HepG2 (cell line): ENCODE measurements around the gene GABRG3. TPM values are rescaled to one million over a fixed set of nuclear protein-coding genes. Genes with fewer than 3 reads are reported as not detected.

Source experiments
- ATAC-seq: fragments of 200-7000 bp; cut with Tn5 transposase; 3 replicates; pipeline ENCODE4 v1.9.1; 2020; ENCODE audit warnings: mild to moderate bottlenecking, moderate library complexity
- BruUV-seq: library from RNA; stranded (reverse); fragments of 400-500 nt; replicated peaks from 2 replicates; lab custom pipeline; 2021; lab: Mats Ljungman, UMichigan
- CTCF ChIA-PET: fragments of 300-600 bp; formaldehyde crosslinking; extraction: SDS; loops from one replicate; lab custom pipeline; 2021; ENCODE audit warnings: low total read pairs, inconsistent platforms, low intra/inter-chr PET ratio; lab: Yijun Ruan, JAX
- POLR2A ChIA-PET: fragments of 350-600 bp; sonication (Branson Sonifier 250); formaldehyde crosslinking; loops from one replicate; lab custom pipeline; 2020; ENCODE audit warnings: antibody characterized with exemption, inconsistent platforms; lab: Yijun Ruan, JAX
- DNase-seq: peaks from one replicate; pipeline ENCODE4 v3.0.0-alpha.2; 2015; ENCODE audit warnings: low spot score
- FAIRE-seq: peaks from 3 replicates; lab custom pipeline; 2011; peaks lifted over from hg19 to GRCh38; lab: Jason Lieb, UNC
- H2AFZ ChIP-seq: one replicate; pipeline ENCODE4 v1.6.1; 2011; ENCODE audit warnings: low read length, inconsistent platforms
- H3K27ac ChIP-seq: fragments of 300-600 bp; 3 replicates; pipeline ENCODE4 v1.8.0; 2011; ENCODE audit warnings: mixed run types, mild to moderate bottlenecking, mixed read lengths, low read length, inconsistent platforms; ENCODE audit not compliant: insufficient read depth; ENCODE audit errors: extremely low read length
- H3K27me3 ChIP-seq, 2 experiments: fragments of 200-600 bp in 1 of 2; 2 replicates in 1 of 2; 3 replicates in 1 of 2; pipeline versions ENCODE4 v1.6.0 to v1.8.0; 2011; ENCODE audit warnings: low read length in 2 of 2, mild to moderate bottlenecking in 2 of 2, moderate library complexity in 2 of 2, inconsistent platforms in 1 of 2; ENCODE audit not compliant: insufficient read depth in 2 of 2, control insufficient read depth in 1 of 2
- H3K36me3 ChIP-seq, 2 experiments: fragments of 200-600 bp in 1 of 2; replicated peaks in 1 of 2; 2 replicates in 1 of 2; 3 replicates in 1 of 2; pipeline versions ENCODE4 v1.5.1 to v1.8.0; 2011; ENCODE audit warnings: low read length in 2 of 2, inconsistent platforms in 1 of 2; ENCODE audit not compliant: insufficient read depth in 2 of 2, control insufficient read depth in 1 of 2
- H3K4me1 ChIP-seq: 2 replicates; pipeline ENCODE4 v1.5.1; 2012; ENCODE audit warnings: low read length, inconsistent platforms; ENCODE audit not compliant: insufficient read depth
- H3K4me2 ChIP-seq: 2 replicates; pipeline ENCODE4 v1.6.0; 2011; ENCODE audit warnings: low read depth, low read length, inconsistent platforms
- H3K4me3 ChIP-seq, 3 experiments: fragments of 200-600 bp in 1 of 3; sonication (generic), shearing (Covaris generic) in 1 of 3; replicated peaks in 1 of 3; 2 replicates each; pipeline ENCODE4 v1.5.1; 2011 to 2016; ENCODE audit warnings: low read length in 3 of 3, inconsistent platforms in 2 of 3, low read depth in 2 of 3, mild to moderate bottlenecking in 2 of 3, control low read depth in 1 of 3, mixed read lengths in 1 of 3; ENCODE audit not compliant: insufficient read depth in 1 of 3
- H3K79me2 ChIP-seq: one replicate; pipeline ENCODE4 v1.6.1; 2011; ENCODE audit warnings: low read length, inconsistent platforms; ENCODE audit not compliant: insufficient read depth
- H3K9ac ChIP-seq: 2 replicates; pipeline ENCODE4 v1.6.0; 2011; ENCODE audit warnings: mild to moderate bottlenecking, low read depth, low read length, inconsistent platforms; ENCODE audit not compliant: insufficient read depth
- H3K9me3 ChIP-seq: 2 replicates; pipeline ENCODE4 v1.5.1; 2012; ENCODE audit warnings: mild to moderate bottlenecking, low read length
- H4K20me1 ChIP-seq: 2 replicates; pipeline ENCODE4 v1.6.0; 2011; ENCODE audit warnings: inconsistent platforms, mild to moderate bottlenecking, low read length, moderate library complexity; ENCODE audit not compliant: insufficient read depth
- BHLHE40 ChIP-seq: IDR thresholded peaks from 2 replicates; pipeline ENCODE4 v1.6.1; 2011; ENCODE audit warnings: low read length, improper control_type of control experiment
- EHMT2 ChIP-seq: fragments of 200-600 bp; sonication (generic); IDR thresholded peaks from 2 replicates; pipeline ENCODE4 v1.7.0; 2017; ENCODE audit warnings: antibody characterized with exemption, low read depth, low read length, borderline replicate concordance
- FOXA1 ChIP-seq, 2 experiments: fragments of 450-650 bp in 1 of 2; sonication (generic) in 1 of 2; formaldehyde crosslinking in 1 of 2; IDR thresholded peaks; 2 replicates each; pipeline versions ENCODE4 v1.4.0 to v1.6.1; 2016 to 2020; ENCODE audit warnings: missing genetic modification reagents in 1 of 2
- HIVEP1 ChIP-seq: sonication (generic); formaldehyde crosslinking; IDR thresholded peaks from 2 replicates; pipeline ENCODE4 v1.4.0; 2020; ENCODE audit warnings: mild to moderate bottlenecking, missing genetic modification reagents
- MIXL1 ChIP-seq: IDR thresholded peaks from 2 replicates; pipeline ENCODE4 v1.6.1; 2016
- NFIB ChIP-seq: sonication (generic); formaldehyde crosslinking; IDR thresholded peaks from 2 replicates; pipeline ENCODE4 v1.9.0; 2021; ENCODE audit warnings: missing genetic modification reagents, mild to moderate bottlenecking, borderline replicate concordance
- PTBP1 ChIP-seq: fragments of 200-400 bp; formaldehyde crosslinking; IDR thresholded peaks from 2 replicates; pipeline ENCODE4 v1.6.1; 2018; ENCODE audit warnings: low read length, low read depth; ENCODE audit not compliant: poor library complexity, severe bottlenecking
- RXRA ChIP-seq: sonication (generic); formaldehyde crosslinking; IDR thresholded peaks from 2 replicates; pipeline ENCODE4 v1.5.1; 2020; ENCODE audit warnings: missing genetic modification reagents
- SMARCE1 ChIP-seq: fragments of 450-650 bp; IDR thresholded peaks from 2 replicates; pipeline ENCODE4 v1.6.1; 2017; ENCODE audit warnings: borderline replicate concordance
- SNRNP70 ChIP-seq: fragments of 200-400 bp; formaldehyde crosslinking; IDR thresholded peaks from 2 replicates; pipeline ENCODE4 v1.6.1; 2017; ENCODE audit warnings: mild to moderate bottlenecking, low read depth, low read length, moderate library complexity
- SRY ChIP-seq: sonication (generic); formaldehyde crosslinking; IDR thresholded peaks from 2 replicates; pipeline ENCODE4 v1.8.0; 2022; ENCODE audit warnings: mild to moderate bottlenecking, missing genetic modification reagents
- ZNF225 ChIP-seq: sonication (generic); formaldehyde crosslinking; IDR thresholded peaks from 2 replicates; pipeline ENCODE4 v1.4.0; 2020; ENCODE audit warnings: mild to moderate bottlenecking, missing genetic modification reagents
- ZNF232 ChIP-seq: sonication (generic); formaldehyde crosslinking; IDR thresholded peaks from 2 replicates; pipeline ENCODE4 v1.4.0; 2020; ENCODE audit warnings: missing genetic modification reagents, borderline replicate concordance
- ZNF256 ChIP-seq: sonication (generic); formaldehyde crosslinking; conservative IDR thresholded peaks from 2 replicates; pipeline ENCODE4 v1.4.0; 2020; ENCODE audit warnings: missing genetic modification reagents
- ZNF337 ChIP-seq: sonication (generic); formaldehyde crosslinking; IDR thresholded peaks from 2 replicates; pipeline ENCODE4 v1.5.1; 2020; ENCODE audit warnings: missing genetic modification reagents, low read depth, mild to moderate bottlenecking, borderline replicate concordance
- WGBS: methylation state at CpG from one replicate; pipeline ENCODE4 v1.1.6; 2017; ENCODE audit warnings: low lambda C conversion rate; 5-methylcytosine and 5-hydroxymethylcytosine counted together
- in situ Hi-C: cut with HindIII; loops from 2 replicates; pipeline ENCODE4 v1.10.0; 2017; ENCODE audit warnings: low pct_unique_long_range_greater_than_20kb; ENCODE audit not compliant: extremely low pct_ligation_motif_present
- intact Hi-C: fragments of 100-400 bp; cut with micrococcal nuclease; formaldehyde crosslinking; loops from one replicate; pipeline ENCODE4 v1.10.0; 2022; ENCODE audit not compliant: unreplicated experiment
- polyA plus RNA-seq, 8 experiments: library from polyadenylated mRNA; depleted of rRNA in 3 of 8; stranded (reverse) in 7 of 8; unstranded in 1 of 8; fragments of >200 nt; fragmentation: Illumina TruSeq in 4 of 8; extraction: Trizol in 4 of 8; gene quantifications; 2 replicates each; pipeline versions ENCODE4 v1.2.1 to v1.2.3, GENCODE V29; 2011 to 2016; ENCODE audit warnings: low read depth in 4 of 8, missing spikeins in 1 of 8, mixed read lengths in 1 of 8; ENCODE audit not compliant: insufficient read depth in 1 of 8
- total RNA-seq, 5 experiments: library from RNA; depleted of rRNA; stranded (reverse); fragments of >200 nt; fragmentation: Illumina TruSeq; extraction: Trizol; gene quantifications; 2 replicates each; pipeline ENCODE4 v1.2.3, GENCODE V29; 2016; ENCODE audit warnings: low read depth in 1 of 5
- TF ChIP-seq, protein P1 (sequence below): sonication (generic); formaldehyde crosslinking; IDR thresholded peaks from 2 replicates; pipeline ENCODE4 v1.5.1; 2020; ENCODE audit warnings: missing genetic modification reagents, mild to moderate bottlenecking, borderline replicate concordance
- TF ChIP-seq, protein P2 (sequence below): sonication (generic); formaldehyde crosslinking; IDR thresholded peaks from 2 replicates; pipeline ENCODE4 v1.8.0; 2022; ENCODE audit warnings: mild to moderate bottlenecking, missing genetic modification reagents, borderline replicate concordance
- TF ChIP-seq, protein P3 (sequence below): sonication (generic); formaldehyde crosslinking; IDR thresholded peaks from 2 replicates; pipeline ENCODE4 v1.5.0; 2020; ENCODE audit warnings: missing genetic modification reagents, mild to moderate bottlenecking, borderline replicate concordance

GABRG3 gene
- total and polyA plus RNA-seq, 2 of the 13 experiments (the other 11 are each of a cell fraction or from before 2014, with no cell fraction given) = not detected

DNA sequence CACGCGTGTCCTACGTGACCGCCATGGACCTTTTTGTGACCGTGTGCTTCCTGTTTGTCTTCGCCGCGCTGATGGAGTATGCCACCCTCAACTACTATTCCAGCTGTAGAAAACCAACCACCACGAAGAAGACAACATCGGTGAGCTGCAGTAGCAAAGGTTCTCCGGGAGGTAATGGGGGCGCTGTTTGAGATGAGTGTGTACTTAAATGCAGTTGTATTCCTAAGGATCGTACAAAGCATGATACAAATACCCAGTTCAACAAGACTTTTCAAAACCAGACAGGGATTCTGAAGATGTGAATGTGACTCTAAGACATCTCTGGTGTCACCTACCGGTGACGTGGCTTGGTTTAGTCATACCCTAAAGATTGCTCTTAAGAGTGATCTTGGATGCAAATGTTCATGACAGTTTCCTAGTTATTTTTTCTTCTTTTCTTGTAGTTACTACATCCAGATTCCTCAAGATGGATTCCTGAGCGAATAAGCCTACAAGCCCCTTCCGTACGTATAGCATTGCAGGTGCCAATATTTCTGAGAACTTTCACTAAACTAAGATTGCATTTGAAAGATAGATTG lies 556.6 kb downstream of the GABRG3 start (continued):
- no peak for TF ChIP-seq NFIB (CRISPR knock-in tag)

DNA sequence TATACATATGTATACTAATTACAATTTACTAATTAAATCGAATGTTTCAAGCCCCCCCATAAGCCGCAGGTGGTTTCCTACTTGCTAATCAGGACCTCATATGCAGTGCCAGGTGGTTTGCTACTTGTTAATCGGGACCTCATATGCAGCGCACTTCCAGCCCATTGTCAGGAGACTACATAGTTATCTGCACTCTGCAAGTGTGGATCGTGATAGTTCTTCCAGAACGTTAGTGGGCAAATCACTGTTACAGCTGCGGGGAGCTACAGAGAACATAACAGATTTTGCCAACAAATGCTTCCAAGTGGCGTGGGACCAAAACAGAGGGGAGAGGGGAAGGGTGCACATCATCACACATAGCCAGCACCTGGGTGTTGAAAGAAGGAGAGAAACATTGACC lies 558.4 kb downstream of the GABRG3 start:
- peaks cover 38% of the 10 kb centered on the region for H3K9me3 ChIP-seq
- POLR2A ChIA-PET = no interaction called here
- ATAC-seq (no peak), FAIRE-seq (no peak), DNase-seq (no peak)
- in situ Hi-C loops = no loop called here
- H3K9ac ChIP-seq = no peak overlapping the region
- 13% methylated on average over 8 of the region's 8 CpGs for WGBS
- H3K27me3 ChIP-seq = no peaks in the 10 kb centered on the region
- H3K4me3 ChIP-seq = no peak overlapping the region
- no peak overlapping the region for H3K4me2 ChIP-seq
- no peaks in the 10 kb centered on the region for H3K79me2 ChIP-seq
- H4K20me1 ChIP-seq = no peaks in the 10 kb centered on the region
- no TSS peak for BruUV-seq
- CTCF ChIA-PET = no interaction called here
- H3K4me1 ChIP-seq = no peaks in the 10 kb centered on the region
- intact Hi-C loops = no loop called here
- no peak overlapping the region for H2AFZ ChIP-seq
- H3K27ac ChIP-seq = no peak overlapping the region
- no peaks in the 10 kb centered on the region for H3K36me3 ChIP-seq
- TF ChIP-seq ZNF337 (CRISPR knock-in tag) (no peak), FOXA1 (IDR thresholded peaks at IDR 0.05) (no peak), FOXA1 (CRISPR knock-in tag; IDR thresholded peaks at IDR 0.05) (no peak), ZNF225 (no peak), RXRA (CRISPR knock-in tag) (no peak), SMARCE1 (no peak), HIVEP1 (no peak), PTBP1 (no peak), ZNF232 (CRISPR knock-in tag) (no peak), SRY (CRISPR knock-in tag) (no peak), MIXL1 (no peak), SNRNP70 (no peak), EHMT2 (no peak), BHLHE40 (no peak), ZNF256 (CRISPR knock-in tag) (no peak)
- TF ChIP-seq, protein P1, sequence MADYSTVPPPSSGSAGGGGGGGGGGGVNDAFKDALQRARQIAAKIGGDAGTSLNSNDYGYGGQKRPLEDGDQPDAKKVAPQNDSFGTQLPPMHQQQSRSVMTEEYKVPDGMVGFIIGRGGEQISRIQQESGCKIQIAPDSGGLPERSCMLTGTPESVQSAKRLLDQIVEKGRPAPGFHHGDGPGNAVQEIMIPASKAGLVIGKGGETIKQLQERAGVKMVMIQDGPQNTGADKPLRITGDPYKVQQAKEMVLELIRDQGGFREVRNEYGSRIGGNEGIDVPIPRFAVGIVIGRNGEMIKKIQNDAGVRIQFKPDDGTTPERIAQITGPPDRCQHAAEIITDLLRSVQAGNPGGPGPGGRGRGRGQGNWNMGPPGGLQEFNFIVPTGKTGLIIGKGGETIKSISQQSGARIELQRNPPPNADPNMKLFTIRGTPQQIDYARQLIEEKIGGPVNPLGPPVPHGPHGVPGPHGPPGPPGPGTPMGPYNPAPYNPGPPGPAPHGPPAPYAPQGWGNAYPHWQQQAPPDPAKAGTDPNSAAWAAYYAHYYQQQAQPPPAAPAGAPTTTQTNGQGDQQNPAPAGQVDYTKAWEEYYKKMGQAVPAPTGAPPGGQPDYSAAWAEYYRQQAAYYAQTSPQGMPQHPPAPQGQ (CRISPR knock-in tag) = no peak
- TF ChIP-seq, protein P2, sequence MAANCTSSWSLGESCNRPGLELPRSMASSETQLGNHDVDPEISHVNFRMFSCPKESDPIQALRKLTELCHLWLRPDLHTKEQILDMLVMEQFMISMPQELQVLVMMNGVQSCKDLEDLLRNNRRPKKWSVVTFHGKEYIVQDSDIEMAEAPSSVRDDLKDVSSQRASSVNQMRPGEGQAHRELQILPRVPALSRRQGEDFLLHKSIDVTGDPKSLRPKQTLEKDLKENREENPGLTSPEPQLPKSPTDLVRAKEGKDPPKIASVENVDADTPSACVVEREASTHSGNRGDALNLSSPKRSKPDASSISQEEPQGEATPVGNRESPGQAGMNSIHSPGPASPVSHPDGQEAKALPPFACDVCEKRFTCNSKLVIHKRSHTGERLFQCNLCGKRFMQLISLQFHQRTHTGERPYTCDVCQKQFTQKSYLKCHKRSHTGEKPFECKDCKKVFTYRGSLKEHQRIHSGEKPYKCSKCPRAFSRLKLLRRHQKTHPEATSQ (CRISPR knock-in tag) = no peak
- TF ChIP-seq, protein P3, sequence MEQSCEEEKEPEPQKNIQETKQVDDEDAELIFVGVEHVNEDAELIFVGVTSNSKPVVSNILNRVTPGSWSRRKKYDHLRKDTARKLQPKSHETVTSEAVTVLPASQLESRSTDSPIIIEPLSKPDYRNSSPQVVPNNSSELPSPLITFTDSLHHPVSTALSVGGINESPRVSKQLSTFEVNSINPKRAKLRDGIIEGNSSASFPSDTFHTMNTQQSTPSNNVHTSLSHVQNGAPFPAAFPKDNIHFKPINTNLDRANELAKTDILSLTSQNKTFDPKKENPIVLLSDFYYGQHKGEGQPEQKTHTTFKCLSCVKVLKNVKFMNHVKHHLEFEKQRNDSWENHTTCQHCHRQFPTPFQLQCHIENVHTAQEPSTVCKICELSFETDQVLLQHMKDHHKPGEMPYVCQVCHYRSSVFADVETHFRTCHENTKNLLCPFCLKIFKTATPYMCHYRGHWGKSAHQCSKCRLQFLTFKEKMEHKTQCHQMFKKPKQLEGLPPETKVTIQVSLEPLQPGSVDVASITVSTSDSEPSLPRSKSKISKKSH (CRISPR knock-in tag) = no peak
